IMR-90 (cell line): ENCODE data around the gene CDC34.

Experiments
- CEBPB ChIP-seq: IDR thresholded peaks from 2 replicates; pipeline ENCODE4 v1.6.1; 2012; ENCODE audit warnings: low read depth, low read length, improper control_type of control experiment
- CTCF ChIP-seq: conservative IDR thresholded peaks from 2 replicates; pipeline ENCODE4 v1.5.1; 2012; ENCODE audit warnings: mild to moderate bottlenecking, low read depth, low read length, improper control_type of control experiment
- ELK1 ChIP-seq: fragments of 150-350 bp; IDR thresholded peaks from 2 replicates; pipeline ENCODE4 v1.6.1; 2016; ENCODE audit warnings: low read depth, mild to moderate bottlenecking, low read length, moderate library complexity, borderline replicate concordance
- MAFK ChIP-seq: IDR thresholded peaks from 2 replicates; pipeline ENCODE4 v1.6.1; 2012; ENCODE audit warnings: low read depth, low read length, improper control_type of control experiment
- MXI1 ChIP-seq: IDR thresholded peaks from 2 replicates; pipeline ENCODE4 v1.6.1; 2012; ENCODE audit warnings: low read depth, mild to moderate bottlenecking, low read length, moderate library complexity, borderline replicate concordance
- POLR2A ChIP-seq: IDR thresholded peaks from 2 replicates; pipeline ENCODE4 v1.6.1; 2012; ENCODE audit warnings: mild to moderate bottlenecking, low read depth, low read length
- RAD21 ChIP-seq: IDR thresholded peaks from 2 replicates; pipeline ENCODE4 v1.6.1; 2012; ENCODE audit warnings: low read length, improper control_type of control experiment
- RCOR1 ChIP-seq: IDR thresholded peaks from 2 replicates; pipeline ENCODE4 v1.6.1; 2012; ENCODE audit warnings: mild to moderate bottlenecking, low read length, improper control_type of control experiment; ENCODE audit not compliant: insufficient replicate concordance
- RFX5 ChIP-seq: IDR thresholded peaks from 2 replicates; pipeline ENCODE4 v1.8.0; 2012; ENCODE audit warnings: low read depth, mild to moderate bottlenecking, low read length, moderate library complexity
- SMC3 ChIP-seq: fragments of 150-350 bp; IDR thresholded peaks from 2 replicates; pipeline ENCODE4 v1.6.1; 2016; ENCODE audit warnings: low read depth, mild to moderate bottlenecking, antibody characterized with exemption, low read length, moderate library complexity
- TF ChIP-seq, protein P1 (sequence below): fragments of 150-350 bp; IDR thresholded peaks from 2 replicates; pipeline ENCODE4 v1.6.1; 2017; ENCODE audit warnings: mild to moderate bottlenecking, antibody characterized with exemption, low read length, low read depth

- no peak for TF ChIP-seq CEBPB
- peak; percentile 13; the same call in 1 of the 2 replicates for TF ChIP-seq CTCF
- no peak for TF ChIP-seq RFX5
- no peak for TF ChIP-seq SMC3
- TF ChIP-seq MAFK, result no peak
- TF ChIP-seq POLR2A, result no peak
- no peak for TF ChIP-seq RCOR1
- TF ChIP-seq MXI1, result no peak
- no peak for TF ChIP-seq RAD21
- TF ChIP-seq, protein P1, sequence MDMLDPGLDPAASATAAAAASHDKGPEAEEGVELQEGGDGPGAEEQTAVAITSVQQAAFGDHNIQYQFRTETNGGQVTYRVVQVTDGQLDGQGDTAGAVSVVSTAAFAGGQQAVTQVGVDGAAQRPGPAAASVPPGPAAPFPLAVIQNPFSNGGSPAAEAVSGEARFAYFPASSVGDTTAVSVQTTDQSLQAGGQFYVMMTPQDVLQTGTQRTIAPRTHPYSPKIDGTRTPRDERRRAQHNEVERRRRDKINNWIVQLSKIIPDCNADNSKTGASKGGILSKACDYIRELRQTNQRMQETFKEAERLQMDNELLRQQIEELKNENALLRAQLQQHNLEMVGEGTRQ, result no peak
- TF ChIP-seq ELK1, result no peak
Measured at GRCh38 chr19:535017-535835, 3.7 kb downstream of the CDC34 start.
